CD14-positive monocyte (primary cell): ENCODE measurements around the gene RAB5A. TPM values are rescaled to one million over a fixed set of nuclear protein-coding genes. Genes with fewer than 3 reads are reported as not detected.

Experiments used
- DNase-seq, 3 donors: peaks; one replicate each; pipeline ENCODE4 v3.0.0-alpha.2; 2011 to 2022
- H2AFZ ChIP-seq: 2 replicates; pipeline ENCODE4 v1.6.0; 2012; ENCODE audit warnings: mild to moderate bottlenecking, low read depth, low read length, inconsistent platforms; ENCODE audit not compliant: insufficient read depth, poor library complexity, severe bottlenecking
- H3K27ac ChIP-seq, 2 donors: 1 replicate in 1 of 2; 2 replicates in 1 of 2; pipeline ENCODE4 v1.5.1; 2012 to 2013; ENCODE audit warnings: low read length in 2 of 2, control low read depth in 1 of 2, inconsistent platforms in 1 of 2, low read depth in 1 of 2, mild to moderate bottlenecking in 1 of 2
- H3K27me3 ChIP-seq, 2 donors: one replicate each; pipeline versions ENCODE4 v1.6.0 to v1.6.1; 2011 to 2013; ENCODE audit warnings: low read length in 2 of 2; ENCODE audit not compliant: control insufficient read depth in 2 of 2, insufficient read depth in 2 of 2
- H3K36me3 ChIP-seq, 2 donors: replicated peaks in 1 of 2; 1 replicate in 1 of 2; 2 replicates in 1 of 2; pipeline versions ENCODE4 v1.5.1 to v1.6.1; 2012 to 2013; ENCODE audit warnings: low read length in 2 of 2, control low read depth in 1 of 2, inconsistent platforms in 1 of 2, mild to moderate bottlenecking in 1 of 2; ENCODE audit not compliant: insufficient read depth in 2 of 2, control insufficient read depth in 1 of 2
- H3K4me1 ChIP-seq, 2 donors: 1 replicate in 1 of 2; 2 replicates in 1 of 2; pipeline versions ENCODE4 v1.5.1 to v1.6.1; 2012 to 2013; ENCODE audit warnings: low read length in 2 of 2, control low read depth in 1 of 2, inconsistent platforms in 1 of 2, mild to moderate bottlenecking in 1 of 2, moderate library complexity in 1 of 2; ENCODE audit not compliant: insufficient read depth in 2 of 2, control insufficient read depth in 1 of 2
- H3K4me2 ChIP-seq: replicated peaks from 2 replicates; pipeline ENCODE3; 2012; ENCODE audit warnings: low read length, moderate library complexity, mild to moderate bottlenecking; ENCODE audit not compliant: poor library complexity, severe bottlenecking; ENCODE audit errors: extremely low read depth
- H3K4me3 ChIP-seq, 3 experiments: fragments of 200-600 bp in 1 of 3; sonication (generic) in 1 of 3; replicated peaks in 1 of 3; 1 replicate in 2 of 3; 2 replicates in 1 of 3; pipeline ENCODE4 v1.5.1; 2011 to 2013; ENCODE audit warnings: low read length in 3 of 3, mild to moderate bottlenecking in 3 of 3, control low read depth in 2 of 3, low read depth in 2 of 3, inconsistent platforms in 1 of 3, moderate library complexity in 1 of 3
- H3K79me2 ChIP-seq: 2 replicates; pipeline ENCODE4 v1.6.0; 2012; ENCODE audit warnings: mild to moderate bottlenecking, control low read depth, inconsistent platforms, low read length, moderate library complexity; ENCODE audit not compliant: insufficient read depth
- H3K9ac ChIP-seq: 2 replicates; pipeline ENCODE4 v1.6.0; 2017; ENCODE audit warnings: low read length, mild to moderate bottlenecking; ENCODE audit not compliant: insufficient read depth, poor library complexity, severe bottlenecking
- H3K9me3 ChIP-seq, 2 donors: replicated peaks in 1 of 2; 1 replicate in 1 of 2; 2 replicates in 1 of 2; pipeline versions ENCODE4 v1.5.1 to v1.6.1; 2012 to 2013; ENCODE audit warnings: low read length in 2 of 2, control low read depth in 1 of 2; ENCODE audit not compliant: control insufficient read depth in 1 of 2, insufficient read depth in 1 of 2
- H4K20me1 ChIP-seq: 2 replicates; pipeline ENCODE4 v1.6.0; 2012; ENCODE audit warnings: mild to moderate bottlenecking, low read length, control low read depth, moderate library complexity; ENCODE audit not compliant: insufficient read depth
- H3K27ac Mint-ChIP-seq, 7 donors: one replicate each; pipeline ENCODE4 v1.8.0; 2020; ENCODE audit warnings: mild to moderate bottlenecking in 7 of 7, mixed read lengths in 7 of 7, moderate library complexity in 6 of 7, inconsistent platforms in 2 of 7
- H3K27me3 Mint-ChIP-seq, 3 donors: one replicate each; pipeline ENCODE4 v1.8.0; 2021 to 2022; ENCODE audit warnings: low read depth in 3 of 3, mild to moderate bottlenecking in 3 of 3, mixed read lengths in 3 of 3, moderate library complexity in 3 of 3, inconsistent platforms in 1 of 3
- H3K36me3 Mint-ChIP-seq, 2 donors: one replicate each; pipeline ENCODE4 v1.8.0; 2020; ENCODE audit warnings: mixed read lengths in 2 of 2, inconsistent platforms in 1 of 2, mild to moderate bottlenecking in 1 of 2
- H3K4me1 Mint-ChIP-seq: one replicate; pipeline ENCODE4 v1.8.0; 2020; ENCODE audit warnings: mild to moderate bottlenecking, mixed read lengths
- H3K4me3 Mint-ChIP-seq, 2 donors: one replicate each; pipeline ENCODE4 v1.8.0; 2020; ENCODE audit warnings: mild to moderate bottlenecking in 2 of 2, mixed read lengths in 2 of 2, moderate library complexity in 1 of 2
- H3K9me3 Mint-ChIP-seq, 7 donors: one replicate each; pipeline ENCODE4 v1.8.0; 2020 to 2022; ENCODE audit warnings: mixed read lengths in 7 of 7, mild to moderate bottlenecking in 6 of 7, moderate library complexity in 6 of 7, inconsistent platforms in 2 of 7
- WGBS: methylation state at CpG from one replicate; pipeline ENCODE4 v1.1.5; 2013; ENCODE audit warnings: missing lambda C conversion rate; ENCODE audit not compliant: insufficient coverage; 5-methylcytosine and 5-hydroxymethylcytosine counted together
- intact Hi-C, 2 donors: fragments of 100-400 bp; cut with micrococcal nuclease; formaldehyde crosslinking; loops; one replicate each; pipeline versions ENCODE4 v1.15.0 to v1.15.1; 2023
- polyA plus RNA-seq, 3 donors: library from polyadenylated mRNA; depleted of rRNA in 1 of 3; unstranded in 2 of 3; stranded (reverse) in 1 of 3; fragments of 300-500 nt in 2 of 3; fragments of >200 nt in 1 of 3; fragmentation: Illumina TruSeq in 2 of 3; gene quantifications; 1 replicate in 2 of 3; 2 replicates in 1 of 3; pipeline ENCODE4 v1.2.3, GENCODE V29; 2012 to 2021
- TF ChIP-seq, protein P1 (sequence below): fragments of 200-600 bp; IDR thresholded peaks from one replicate; pipeline ENCODE4 v1.8.0; 2022; ENCODE audit warnings: antibody characterized with exemption, mild to moderate bottlenecking

RAB5A gene
- polyA plus RNA-seq, 3 donors = 25.7 to 60.2 (median 33.8) TPM

DNA sequence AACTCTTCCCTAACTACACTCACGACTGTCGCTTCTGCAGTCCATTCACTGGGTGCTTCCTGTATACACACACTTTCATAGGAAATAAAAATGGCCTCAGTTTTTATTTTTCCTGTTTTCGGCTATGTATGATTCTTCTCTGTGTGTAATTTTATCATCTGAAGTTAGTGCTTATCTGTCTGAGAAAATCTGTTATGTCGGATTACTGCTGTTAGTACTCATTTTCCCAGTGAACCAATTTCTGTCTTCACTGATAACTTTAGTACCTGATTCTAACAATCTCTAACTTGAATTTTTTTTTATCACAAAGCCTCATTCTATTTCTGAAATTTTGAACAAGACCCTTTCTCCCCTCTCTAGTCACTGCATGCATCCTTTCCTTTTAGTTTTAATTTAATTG, 20.9 kb downstream of the RAB5A start:
- H3K4me2 ChIP-seq = no peak overlapping the region
- H3K36me3 Mint-ChIP-seq = peaks cover 16 to 45% of the 10 kb centered on the region in 2 donors
- TF ChIP-seq, protein P1, sequence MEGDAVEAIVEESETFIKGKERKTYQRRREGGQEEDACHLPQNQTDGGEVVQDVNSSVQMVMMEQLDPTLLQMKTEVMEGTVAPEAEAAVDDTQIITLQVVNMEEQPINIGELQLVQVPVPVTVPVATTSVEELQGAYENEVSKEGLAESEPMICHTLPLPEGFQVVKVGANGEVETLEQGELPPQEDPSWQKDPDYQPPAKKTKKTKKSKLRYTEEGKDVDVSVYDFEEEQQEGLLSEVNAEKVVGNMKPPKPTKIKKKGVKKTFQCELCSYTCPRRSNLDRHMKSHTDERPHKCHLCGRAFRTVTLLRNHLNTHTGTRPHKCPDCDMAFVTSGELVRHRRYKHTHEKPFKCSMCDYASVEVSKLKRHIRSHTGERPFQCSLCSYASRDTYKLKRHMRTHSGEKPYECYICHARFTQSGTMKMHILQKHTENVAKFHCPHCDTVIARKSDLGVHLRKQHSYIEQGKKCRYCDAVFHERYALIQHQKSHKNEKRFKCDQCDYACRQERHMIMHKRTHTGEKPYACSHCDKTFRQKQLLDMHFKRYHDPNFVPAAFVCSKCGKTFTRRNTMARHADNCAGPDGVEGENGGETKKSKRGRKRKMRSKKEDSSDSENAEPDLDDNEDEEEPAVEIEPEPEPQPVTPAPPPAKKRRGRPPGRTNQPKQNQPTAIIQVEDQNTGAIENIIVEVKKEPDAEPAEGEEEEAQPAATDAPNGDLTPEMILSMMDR = no peak
- H3K27ac ChIP-seq = no peak overlapping the region
- H3K9ac ChIP-seq = no peak overlapping the region
- H3K79me2 ChIP-seq = peaks cover 91% of the 10 kb centered on the region
- DNase-seq = no peak
- H3K4me3 Mint-ChIP-seq = no peak overlapping the region
- no CpG with 5 or more reads among the region's 4 CpGs for WGBS
- H3K4me1 ChIP-seq = no peaks in the 10 kb centered on the region
- no peaks in the 10 kb centered on the region for H3K9me3 Mint-ChIP-seq
- H3K4me1 Mint-ChIP-seq = peaks cover 3% of the 10 kb centered on the region
- H2AFZ ChIP-seq = no peak overlapping the region
- intact Hi-C loops = no loop called here
- no peaks in the 10 kb centered on the region for H3K27me3 ChIP-seq
- H4K20me1 ChIP-seq = peaks cover 98% of the 10 kb centered on the region
- H3K27ac Mint-ChIP-seq = peak overlapping the region in 1 of 7 donors; percentile 21
- no peaks in the 10 kb centered on the region for H3K27me3 Mint-ChIP-seq
- peaks cover 4 to 28% of the 10 kb centered on the region in 2 donors for H3K36me3 ChIP-seq
- H3K4me3 ChIP-seq = no peak overlapping the region
- H3K9me3 ChIP-seq = no peaks in the 10 kb centered on the region

DNA sequence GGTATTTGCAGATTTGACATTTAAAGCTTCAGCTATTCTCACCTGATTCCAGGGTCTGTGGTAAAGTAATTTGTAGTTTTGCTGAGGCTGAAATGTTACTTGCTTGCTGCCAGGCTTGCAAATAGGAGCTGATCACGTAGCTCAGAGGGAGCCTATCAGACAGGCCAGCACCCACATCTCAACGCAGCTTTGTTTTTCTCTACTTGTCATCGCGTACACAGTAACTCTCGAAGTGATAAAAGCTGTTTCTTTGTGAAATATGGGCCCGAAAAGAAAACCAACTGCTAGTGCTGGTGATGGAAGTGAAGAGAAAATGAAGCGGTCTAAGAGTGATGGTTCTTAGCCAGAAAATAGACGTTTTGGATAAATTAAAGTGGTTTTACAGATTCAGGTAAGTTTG, 23.4 kb downstream of the RAB5A start:
- Mint-ChIP-seq H3K9me3 (no peaks in the 10 kb centered on the region), H3K4me3 (no peak overlapping the region), H3K36me3 (peaks cover 26 to 54% of the 10 kb centered on the region in 2 donors), H3K27ac (peak overlapping the region in 1 of 7 donors; percentile 55), H3K4me1 (peaks cover 3% of the 10 kb centered on the region), H3K27me3 (no peaks in the 10 kb centered on the region)
- Histone ChIP-seq H3K4me1 (no peaks in the 10 kb centered on the region), H3K4me3 (no peak overlapping the region), H3K9ac (no peak overlapping the region), H3K79me2 (peaks cover 83% of the 10 kb centered on the region), H3K27me3 (no peaks in the 10 kb centered on the region), H2AFZ (no peak overlapping the region), H4K20me1 (peaks cover 96% of the 10 kb centered on the region), H3K9me3 (no peaks in the 10 kb centered on the region), H3K27ac (no peak overlapping the region), H3K4me2 (no peak overlapping the region), H3K36me3 (peaks cover 14 to 48% of the 10 kb centered on the region in 2 donors)
- WGBS = 92% methylated on average over 5 of the region's 8 CpGs
- DNase-seq = no peak
- TF ChIP-seq, protein P1 = no peak
- intact Hi-C loops = no loop called here
